HepG2 (cell line): ENCODE data around the gene ZNF883. TPM values are rescaled to one million over a fixed set of nuclear protein-coding genes. Genes with fewer than 3 reads are reported as not detected.

Experiments
- AGO1 ChIP-seq: fragments of 200-400 bp; formaldehyde crosslinking; IDR thresholded peaks from 2 replicates; pipeline ENCODE4 v1.6.1; 2017; ENCODE audit warnings: mild to moderate bottlenecking, low read depth, low read length, moderate library complexity; ENCODE audit not compliant: poor library complexity, severe bottlenecking
- CEBPG ChIP-seq: IDR thresholded peaks from 2 replicates; pipeline ENCODE4 v1.6.1; 2016
- FOXK2 ChIP-seq: fragments of 450-650 bp; IDR thresholded peaks from 2 replicates; pipeline ENCODE4 v1.6.1; 2016
- HNRNPUL1 ChIP-seq: fragments of 200-400 bp; formaldehyde crosslinking; IDR thresholded peaks from 2 replicates; pipeline ENCODE4 v1.6.1; 2017; ENCODE audit warnings: low read depth, mild to moderate bottlenecking, low read length, moderate library complexity
- KAT7 ChIP-seq: IDR thresholded peaks from 2 replicates; pipeline ENCODE4 v1.6.1; 2018; ENCODE audit warnings: borderline replicate concordance, missing compliant biosample characterization
- MTF1 ChIP-seq: sonication (generic); formaldehyde crosslinking; IDR thresholded peaks from 2 replicates; pipeline ENCODE4 v1.5.0; 2020; ENCODE audit warnings: missing genetic modification reagents
- MYC ChIP-seq: sonication (generic); formaldehyde crosslinking; IDR thresholded peaks from 2 replicates; pipeline ENCODE4 v1.9.0; 2021; ENCODE audit warnings: missing genetic modification reagents, borderline replicate concordance
- MYPOP ChIP-seq: sonication (generic); formaldehyde crosslinking; IDR thresholded peaks from 2 replicates; pipeline ENCODE4 v1.8.1; 2023; ENCODE audit warnings: mild to moderate bottlenecking, moderate library complexity, missing genetic modification reagents
- NFYB ChIP-seq: sonication (generic); formaldehyde crosslinking; IDR thresholded peaks from 2 replicates; pipeline ENCODE4 v1.4.0; 2020; ENCODE audit warnings: missing genetic modification reagents
- TFDP1 ChIP-seq: IDR thresholded peaks from 2 replicates; pipeline ENCODE4 v1.6.1; 2016; ENCODE audit warnings: missing compliant biosample characterization, missing genetic modification reagents, borderline replicate concordance
- ZFAT ChIP-seq: sonication (generic); formaldehyde crosslinking; conservative IDR thresholded peaks from 2 replicates; pipeline ENCODE4 v1.8.1; 2023; ENCODE audit warnings: missing genetic modification reagents, inconsistent platforms
- ZGPAT ChIP-seq: IDR thresholded peaks from 2 replicates; pipeline ENCODE4 v1.6.1; 2016; ENCODE audit warnings: mild to moderate bottlenecking
- ZNF121 ChIP-seq: sonication (generic); formaldehyde crosslinking; IDR thresholded peaks from 2 replicates; pipeline ENCODE4 v1.5.0; 2020; ENCODE audit warnings: mild to moderate bottlenecking, missing genetic modification reagents
- ZNF318 ChIP-seq: sonication (generic); formaldehyde crosslinking; IDR thresholded peaks from 2 replicates; pipeline ENCODE4 v1.4.0; 2020; ENCODE audit warnings: mild to moderate bottlenecking, missing genetic modification reagents
- ZNF660 ChIP-seq: sonication (generic); formaldehyde crosslinking; IDR thresholded peaks from 2 replicates; pipeline ENCODE4 v1.5.1; 2020; ENCODE audit warnings: mild to moderate bottlenecking, low read depth, missing genetic modification reagents, borderline replicate concordance
- ZNF674 ChIP-seq: sonication (generic); formaldehyde crosslinking; IDR thresholded peaks from 2 replicates; pipeline ENCODE4 v1.5.0; 2020; ENCODE audit warnings: low read depth, mild to moderate bottlenecking, missing genetic modification reagents
- ZNF75D ChIP-seq: sonication (generic); formaldehyde crosslinking; IDR thresholded peaks from 2 replicates; pipeline ENCODE4 v1.8.1; 2023; ENCODE audit warnings: missing genetic modification reagents, mild to moderate bottlenecking, borderline replicate concordance
- ZNF773 ChIP-seq: sonication (generic); formaldehyde crosslinking; IDR thresholded peaks from 2 replicates; pipeline ENCODE4 v1.4.0; 2020; ENCODE audit warnings: missing genetic modification reagents, borderline replicate concordance
- ZSCAN9 ChIP-seq: IDR thresholded peaks from 2 replicates; pipeline ENCODE4 v1.6.1; 2016; ENCODE audit warnings: borderline replicate concordance
- polyA plus RNA-seq, 8 experiments: library from polyadenylated mRNA; depleted of rRNA in 3 of 8; stranded (reverse) in 7 of 8; unstranded in 1 of 8; fragments of >200 nt; fragmentation: Illumina TruSeq in 4 of 8; extraction: Trizol in 4 of 8; gene quantifications; 2 replicates each; pipeline versions ENCODE4 v1.2.1 to v1.2.3, GENCODE V29; 2011 to 2016; ENCODE audit warnings: low read depth in 4 of 8, missing spikeins in 1 of 8, mixed read lengths in 1 of 8; ENCODE audit not compliant: insufficient read depth in 1 of 8
- total RNA-seq, 5 experiments: library from RNA; depleted of rRNA; stranded (reverse); fragments of >200 nt; fragmentation: Illumina TruSeq; extraction: Trizol; gene quantifications; 2 replicates each; pipeline ENCODE4 v1.2.3, GENCODE V29; 2016; ENCODE audit warnings: low read depth in 1 of 5

ZNF883 gene
- total and polyA plus RNA-seq, 2 of the 13 experiments (the other 11 are each of a cell fraction or from before 2014, with no cell fraction given), result 5.3 to 10.0 TPM

- TF ChIP-seq AGO1 (no peak), ZNF121 (CRISPR knock-in tag) (no peak), ZNF674 (no peak), ZNF318 (CRISPR knock-in tag) (no peak), ZGPAT (CRISPR knock-in tag) (peak; percentile 47; the same call in 1 of the 2 replicates), ZNF773 (CRISPR knock-in tag) (no peak), NFYB (CRISPR knock-in tag) (0 out of 2 replicates have a peak, but pooled peaks have one; percentile 27), ZNF75D (CRISPR knock-in tag) (no peak), MYC (peak; percentile 69; the same call in 1 of the 2 replicates), ZSCAN9 (CRISPR knock-in tag) (0 out of 2 replicates have a peak, but pooled peaks have one; percentile 64), HNRNPUL1 (no peak), ZFAT (no peak), MYPOP (peak; percentile 31; the same call in 1 of the 2 replicates), FOXK2 (no peak), CEBPG (no peak), ZNF660 (CRISPR knock-in tag) (no peak), MTF1 (CRISPR knock-in tag) (no peak), TFDP1 (CRISPR knock-in tag) (peak; percentile 68; the same call in 1 of the 2 replicates), KAT7 (CRISPR knock-in tag) (no peak)
Measured at GRCh38 chr9:113011911-113012381, at the start of gene ZNF883 (continued).
